Activated naive CD4-positive, alpha-beta T cell treated with anti-CD3 and anti-CD28 coated beads, Interleukin-2, amount 50 U/mL, for 16 hours (primary cell): ENCODE data around the gene OCLN.
"Not testable (repeated sequence)": the region's sequence is repeated elsewhere in the genome, so short reads cannot be mapped to it uniquely, and the experiment has no call there.

Source experiments
- DNase-seq: peaks from one replicate; pipeline ENCODE4 v3.0.0-alpha.2; 2020

OCLN gene

GRCh38 chr5:69530561-69531405 is 38.2 kb downstream of the OCLN start:
- no peak for DNase-seq

GRCh38 chr5:69531406-69531801 is 38.8 kb downstream of the OCLN start:
- no peak for DNase-seq

- DNase-seq: not testable (repeated sequence)
Measured at GRCh38 chr5:69537911-69538310, 45.3 kb downstream of the OCLN start.

- DNase-seq: not testable (repeated sequence)
Measured at GRCh38 chr5:69538735-69539134, 46.1 kb downstream of the OCLN start.

DNA sequence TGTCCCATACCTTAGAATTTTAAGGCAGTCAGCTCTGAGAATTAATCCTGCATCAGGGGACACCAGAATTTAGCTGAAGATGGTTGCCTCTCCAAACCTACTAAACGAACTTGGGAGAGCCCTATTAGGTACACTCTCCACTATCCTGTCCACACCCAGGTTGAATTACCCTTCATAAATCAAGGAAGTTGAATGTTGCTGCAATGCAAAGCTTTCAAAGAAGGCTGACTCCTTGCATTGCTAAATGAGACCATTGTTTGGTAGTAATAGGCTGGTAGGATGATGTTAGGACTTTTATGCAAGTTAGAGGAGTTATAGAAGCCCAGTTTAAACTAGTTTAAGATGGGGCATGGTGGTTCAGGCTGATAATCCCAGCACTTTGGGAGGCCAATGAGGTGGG is 48.8 kb downstream of the OCLN start:
- not testable (repeated sequence) for DNase-seq

DNA sequence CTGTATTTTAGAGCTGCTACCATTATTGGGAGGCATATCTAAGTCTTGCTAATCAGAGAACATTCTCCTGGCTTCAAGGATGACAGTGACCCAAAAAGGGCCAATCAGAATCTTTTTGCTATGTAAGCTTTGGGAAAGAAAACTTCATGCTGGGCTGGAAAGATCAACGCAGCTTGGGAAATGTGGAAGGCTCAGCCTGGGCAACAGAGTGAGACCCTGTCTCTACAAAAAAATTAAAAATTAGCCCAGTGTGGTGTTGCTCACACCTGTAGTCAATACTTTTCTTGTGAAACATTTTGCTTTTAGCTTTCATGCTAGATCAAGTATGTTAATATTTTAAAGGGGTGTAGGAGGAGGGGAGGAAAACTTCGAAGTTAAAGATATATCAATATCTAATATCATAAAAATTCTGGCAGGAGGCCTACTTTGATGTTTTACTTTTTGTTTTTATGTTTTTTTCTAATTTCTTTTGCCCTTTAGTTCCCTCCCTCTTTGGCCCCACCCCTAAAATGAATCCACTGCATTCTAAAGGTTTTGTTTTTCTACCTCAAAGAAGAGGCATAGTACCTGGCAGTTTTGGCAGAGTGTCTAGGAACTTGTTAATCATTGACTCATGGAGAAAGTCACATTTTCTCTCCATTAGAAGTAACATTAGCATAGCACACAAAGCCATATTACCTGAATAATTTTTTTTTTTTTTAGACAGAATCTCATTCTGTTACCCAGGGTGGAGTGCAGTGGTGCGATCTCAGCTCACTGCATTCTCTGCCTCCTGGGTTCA is 50.4 kb downstream of the OCLN start:
- not testable (repeated sequence) for DNase-seq

DNA sequence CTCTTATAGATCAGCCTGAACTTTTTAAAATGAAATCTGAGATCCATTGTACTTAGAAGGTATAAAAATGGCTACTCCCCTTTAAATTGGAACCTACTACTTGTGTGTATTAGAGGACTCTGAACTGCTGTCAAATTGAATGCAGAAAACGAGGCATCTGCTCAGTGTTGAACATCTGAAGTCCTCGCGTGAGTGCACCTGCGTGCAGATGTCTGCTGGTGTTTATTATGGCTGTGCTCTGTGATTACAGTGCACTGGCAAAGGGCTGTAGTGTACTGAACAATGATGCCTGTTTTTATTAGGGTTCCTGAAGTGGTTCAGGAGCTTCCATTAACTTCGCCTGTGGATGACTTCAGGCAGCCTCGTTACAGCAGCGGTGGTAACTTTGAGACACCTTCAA is 52.0 kb downstream of the OCLN start:
- not testable (repeated sequence) for DNase-seq

DNA sequence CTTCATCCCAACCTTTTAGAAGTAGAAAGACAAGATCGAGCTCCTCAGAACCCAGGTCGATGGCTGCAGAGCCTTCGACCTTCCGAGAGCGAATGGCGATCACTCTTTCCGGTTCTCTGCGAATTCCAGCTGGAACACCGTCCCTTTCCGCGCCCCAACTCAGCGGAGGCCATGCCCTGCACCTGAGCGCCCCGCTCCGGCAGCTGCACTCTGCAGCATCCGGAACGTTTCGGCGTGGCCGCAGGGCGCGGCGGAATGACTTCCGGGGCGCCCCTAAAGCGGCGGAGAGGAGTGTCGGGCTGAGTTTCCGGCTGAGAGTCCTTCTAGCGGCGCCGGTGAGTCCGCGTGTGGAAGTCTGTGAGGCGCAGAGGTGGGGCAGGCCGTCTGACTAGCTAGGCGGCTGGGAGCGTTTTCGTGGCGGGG is 67.3 kb downstream of the OCLN start, which contains the start of gene GTF2H2C:
GTF2H2C (plus strand) TSS at position 284 of the 423 bp plus-strand sequence. CDS start 4,942 bp downstream, outside the sequence.
- DNase-seq: peak; percentile 75

GRCh38 chr5:69560587-69561431 is 68.2 kb downstream of the OCLN start:
- not testable (repeated sequence) for DNase-seq

GRCh38 chr5:69566172-69566571 is 73.6 kb downstream of the OCLN start:
- DNase-seq: not testable (repeated sequence)

DNA sequence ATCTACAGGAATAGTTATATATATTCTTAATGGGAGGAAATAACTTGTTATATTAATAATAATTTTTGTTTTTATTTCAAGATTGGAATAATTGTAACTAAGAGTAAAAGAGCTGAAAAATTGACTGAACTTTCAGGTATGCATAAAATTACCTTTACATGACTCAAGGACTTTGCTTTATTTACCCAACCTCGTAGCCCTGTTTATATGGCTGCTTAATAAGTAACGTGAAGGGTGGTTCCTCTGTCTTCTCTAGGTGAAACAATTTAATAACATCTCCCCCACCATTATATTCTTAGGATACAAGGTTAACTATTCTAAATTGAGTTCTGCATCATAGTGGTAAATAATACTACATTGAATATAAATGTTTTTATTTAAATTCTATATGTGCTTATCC is 75.5 kb downstream of the OCLN start:
- DNase-seq: not testable (repeated sequence)

GRCh38 chr5:69583356-69583755 is 90.8 kb downstream of the OCLN start:
- not testable (repeated sequence) for DNase-seq

- not testable (repeated sequence) for DNase-seq
Measured at GRCh38 chr5:69596114-69596840, 103.7 kb downstream of the OCLN start.

- not testable (repeated sequence) for DNase-seq
Measured at GRCh38 chr5:69601947-69602346, 109.4 kb downstream of the OCLN start.

GRCh38 chr5:69606839-69607238 is 114.2 kb downstream of the OCLN start:
- DNase-seq: not testable (repeated sequence)
